ENCODE measurements around the gene NOP10.
A peak's percentile ranks its signal among the peaks of the same experiment; 100 is the strongest.

The NOP10 gene

GRCh38 chr15:34365836-34366235 lies 22.9 kb upstream of the NOP10 start:
- Histone ChIP-seq H2AK5ac (ENCODE audit: low read length) (peak overlapping the region; percentile 32), H3K18ac (ENCODE audit: low read length) (peak overlapping the region; percentile 38), H3K4ac (ENCODE audit: low read depth, low read length) (no peak overlapping the region), H3K9ac (ENCODE audit: low read length) (no peak overlapping the region), H2BK5ac (ENCODE audit: low read depth, low read length, poor library complexity) (no peak overlapping the region), H3K4me3 (ENCODE audit: low read depth, low read length) (peak overlapping the region; percentile 86), H2BK12ac (ENCODE audit: low read length) (no peak overlapping the region), H3K27ac (ENCODE audit: low read depth, low read length) (no peak overlapping the region), H4K8ac (ENCODE audit: low read depth, low read length) (no peak overlapping the region), H3K4me2 (ENCODE audit: low read length) (peak overlapping the region; percentile 98), H3K27me3 (ENCODE audit: insufficient read depth, low read length) (no peaks in the 10 kb centered on the region), H2BK120ac (ENCODE audit: insufficient read depth, low read length, poor library complexity) (no peak overlapping the region), H3K4me1 (ENCODE audit: control insufficient read depth in 1 of 2, insufficient read depth in 2 of 2, low read length in 2 of 2) (peaks cover 12 to 20% of the 10 kb centered on the region in 2 experiments), H3K79me1 (ENCODE audit: low read length) (peaks cover 10% of the 10 kb centered on the region), H3K23ac (ENCODE audit: low read length) (peak overlapping the region; percentile 22), H3K9me3 (ENCODE audit: insufficient read depth, low read depth, low read length) (no peaks in the 10 kb centered on the region), H2AFZ (ENCODE audit: insufficient read depth, low read length, poor library complexity) (no peak overlapping the region), H3K36me3 (ENCODE audit: control insufficient read depth in 1 of 2, insufficient read depth in 2 of 2, low read length in 2 of 2) (peaks cover 14 to 24% of the 10 kb centered on the region in 2 experiments), H3K14ac (ENCODE audit: low read length) (no peak overlapping the region), H4K12ac (ENCODE audit: low read depth, low read length) (no peak overlapping the region), H4K91ac (ENCODE audit: low read depth, low read length) (no peak overlapping the region), H3K79me2 (ENCODE audit: control insufficient read depth, insufficient read depth, low read length, poor library complexity) (peaks cover 6% of the 10 kb centered on the region)
- WGBS (ENCODE audit: extremely low coverage, insufficient coverage, insufficient read length): no CpG with 5 or more reads among the region's 5 CpGs
- DNase-seq: no peak

- Histone ChIP-seq H3K23ac (ENCODE audit: low read length) (peak overlapping the region; percentile 22), H3K79me2 (ENCODE audit: control insufficient read depth, insufficient read depth, low read length, poor library complexity) (peaks cover 6% of the 10 kb centered on the region), H3K4me1 (ENCODE audit: control insufficient read depth in 1 of 2, insufficient read depth in 2 of 2, low read length in 2 of 2) (peaks cover 12 to 18% of the 10 kb centered on the region in 2 experiments), H3K79me1 (ENCODE audit: low read length) (peaks cover 10% of the 10 kb centered on the region), H2BK12ac (ENCODE audit: low read length) (no peak overlapping the region), H2BK5ac (ENCODE audit: low read depth, low read length, poor library complexity) (no peak overlapping the region), H2AFZ (ENCODE audit: insufficient read depth, low read length, poor library complexity) (no peak overlapping the region), H2BK120ac (ENCODE audit: insufficient read depth, low read length, poor library complexity) (no peak overlapping the region), H4K8ac (ENCODE audit: low read depth, low read length) (no peak overlapping the region), H3K18ac (ENCODE audit: low read length) (peak overlapping the region; percentile 38), H3K4ac (ENCODE audit: low read depth, low read length) (no peak overlapping the region), H3K36me3 (ENCODE audit: control insufficient read depth in 1 of 2, insufficient read depth in 2 of 2, low read length in 2 of 2) (peaks cover 14 to 24% of the 10 kb centered on the region in 2 experiments), H3K27me3 (ENCODE audit: insufficient read depth, low read length) (no peaks in the 10 kb centered on the region), H3K9me3 (ENCODE audit: insufficient read depth, low read depth, low read length) (no peaks in the 10 kb centered on the region), H3K4me2 (ENCODE audit: low read length) (peak overlapping the region; percentile 98), H3K14ac (ENCODE audit: low read length) (no peak overlapping the region), H3K9ac (ENCODE audit: low read length) (no peak overlapping the region), H3K27ac (ENCODE audit: low read depth, low read length) (no peak overlapping the region), H4K91ac (ENCODE audit: low read depth, low read length) (no peak overlapping the region), H3K4me3 (ENCODE audit: low read depth, low read length) (no peak overlapping the region), H2AK5ac (ENCODE audit: low read length) (peak overlapping the region; percentile 32), H4K12ac (ENCODE audit: low read depth, low read length) (no peak overlapping the region)
- DNase-seq: no peak
- WGBS (ENCODE audit: extremely low coverage, insufficient coverage, insufficient read length): no CpG with 5 or more reads among the region's 16 CpGs
Observed at GRCh38 chr15:34365091-34365825, 22.3 kb upstream of the NOP10 start.

GRCh38 chr15:34364041-34364440 lies 21.1 kb upstream of the NOP10 start:
- no peak overlapping the region for H3K9ac ChIP-seq (ENCODE audit: low read length)
- no peak for DNase-seq
- H3K4me1 ChIP-seq (ENCODE audit: control insufficient read depth in 1 of 2, insufficient read depth in 2 of 2, low read length in 2 of 2): peaks cover 17 to 21% of the 10 kb centered on the region in 2 experiments
- no peaks in the 10 kb centered on the region for H3K9me3 ChIP-seq (ENCODE audit: insufficient read depth, low read depth, low read length)
- H3K23ac ChIP-seq (ENCODE audit: low read length): no peak overlapping the region
- H3K14ac ChIP-seq (ENCODE audit: low read length): no peak overlapping the region
- H3K79me2 ChIP-seq (ENCODE audit: control insufficient read depth, insufficient read depth, low read length, poor library complexity): peaks cover 6% of the 10 kb centered on the region
- H4K91ac ChIP-seq (ENCODE audit: low read depth, low read length): no peak overlapping the region
- H3K4me2 ChIP-seq (ENCODE audit: low read length): no peak overlapping the region
- no peak overlapping the region for H4K8ac ChIP-seq (ENCODE audit: low read depth, low read length)
- no peak overlapping the region for H2BK12ac ChIP-seq (ENCODE audit: low read length)
- no peak overlapping the region for H3K4me3 ChIP-seq (ENCODE audit: low read depth, low read length)
- no peak overlapping the region for H2AK5ac ChIP-seq (ENCODE audit: low read length)
- H2AFZ ChIP-seq (ENCODE audit: insufficient read depth, low read length, poor library complexity): no peak overlapping the region
- peaks cover 23 to 33% of the 10 kb centered on the region in 2 experiments for H3K36me3 ChIP-seq (ENCODE audit: control insufficient read depth in 1 of 2, insufficient read depth in 2 of 2, low read length in 2 of 2)
- no peak overlapping the region for H3K27ac ChIP-seq (ENCODE audit: low read depth, low read length)
- no peak overlapping the region for H3K18ac ChIP-seq (ENCODE audit: low read length)
- no peak overlapping the region for H3K4ac ChIP-seq (ENCODE audit: low read depth, low read length)
- H2BK5ac ChIP-seq (ENCODE audit: low read depth, low read length, poor library complexity): no peak overlapping the region
- H3K79me1 ChIP-seq (ENCODE audit: low read length): peaks cover 13% of the 10 kb centered on the region
- no peaks in the 10 kb centered on the region for H3K27me3 ChIP-seq (ENCODE audit: insufficient read depth, low read length)
- WGBS (ENCODE audit: extremely low coverage, insufficient coverage, insufficient read length): no CpG with 5 or more reads among the region's 8 CpGs
- no peak overlapping the region for H2BK120ac ChIP-seq (ENCODE audit: insufficient read depth, low read length, poor library complexity)
- H4K12ac ChIP-seq (ENCODE audit: low read depth, low read length): no peak overlapping the region

GRCh38 chr15:34362047-34362773 lies 19.3 kb upstream of the NOP10 start:
- no peak overlapping the region for H3K14ac ChIP-seq (ENCODE audit: low read length)
- DNase-seq: no peak
- no peak overlapping the region for H3K9ac ChIP-seq (ENCODE audit: low read length)
- peaks cover under 1% of the 10 kb centered on the region for H3K79me2 ChIP-seq (ENCODE audit: control insufficient read depth, insufficient read depth, low read length, poor library complexity)
- peaks cover 17 to 21% of the 10 kb centered on the region in 2 experiments for H3K4me1 ChIP-seq (ENCODE audit: control insufficient read depth in 1 of 2, insufficient read depth in 2 of 2, low read length in 2 of 2)
- no peak overlapping the region for H3K27ac ChIP-seq (ENCODE audit: low read depth, low read length)
- H3K4me2 ChIP-seq (ENCODE audit: low read length): no peak overlapping the region
- H4K91ac ChIP-seq (ENCODE audit: low read depth, low read length): no peak overlapping the region
- no peak overlapping the region for H2AK5ac ChIP-seq (ENCODE audit: low read length)
- H3K9me3 ChIP-seq (ENCODE audit: insufficient read depth, low read depth, low read length): no peaks in the 10 kb centered on the region
- no CpG with 5 or more reads among the region's 10 CpGs for WGBS (ENCODE audit: extremely low coverage, insufficient coverage, insufficient read length)
- no peak overlapping the region for H3K4ac ChIP-seq (ENCODE audit: low read depth, low read length)
- H2AFZ ChIP-seq (ENCODE audit: insufficient read depth, low read length, poor library complexity): no peak overlapping the region
- no peak overlapping the region for H3K23ac ChIP-seq (ENCODE audit: low read length)
- H3K27me3 ChIP-seq (ENCODE audit: insufficient read depth, low read length): no peaks in the 10 kb centered on the region
- H3K79me1 ChIP-seq (ENCODE audit: low read length): peaks cover 7% of the 10 kb centered on the region
- no peak overlapping the region for H3K18ac ChIP-seq (ENCODE audit: low read length)
- H2BK12ac ChIP-seq (ENCODE audit: low read length): no peak overlapping the region
- H2BK5ac ChIP-seq (ENCODE audit: low read depth, low read length, poor library complexity): no peak overlapping the region
- no peak overlapping the region for H4K12ac ChIP-seq (ENCODE audit: low read depth, low read length)
- H4K8ac ChIP-seq (ENCODE audit: low read depth, low read length): no peak overlapping the region
- H3K4me3 ChIP-seq (ENCODE audit: low read depth, low read length): no peak overlapping the region
- peaks cover 29 to 43% of the 10 kb centered on the region in 2 experiments for H3K36me3 ChIP-seq (ENCODE audit: control insufficient read depth in 1 of 2, insufficient read depth in 2 of 2, low read length in 2 of 2)
- H2BK120ac ChIP-seq (ENCODE audit: insufficient read depth, low read length, poor library complexity): no peak overlapping the region
